ENCODE measurements around the gene EPB42.
"Not testable (repeated sequence)": the region's sequence is repeated elsewhere in the genome, so short reads cannot be mapped to it uniquely, and the experiment has no call there.

EPB42 gene

GRCh38 chr15:43226436-43227305 lies 5.9 kb upstream of the EPB42 start:
- H3K4me3 ChIP-seq (ENCODE audit: low read depth, low read length), result no peak overlapping the region
- POLR2A ChIA-PET, result no interaction called here
- no peak for DNase-seq (ENCODE audit: low read depth, low spot score)
- CTCF ChIA-PET, result interaction anchor here (1.3 to 13.2 kb wide), 25 partner anchors 11 to 153 kb away, joined by 3 to 434 read pairs (median 8); partner anchors contain the start of genes CCNDBP1 and TGM5
- no peak for TF ChIP-seq CTCF (IDR thresholded peaks at IDR 0.05; ENCODE audit: insufficient read depth, low read length, missing control alignments)

DNA sequence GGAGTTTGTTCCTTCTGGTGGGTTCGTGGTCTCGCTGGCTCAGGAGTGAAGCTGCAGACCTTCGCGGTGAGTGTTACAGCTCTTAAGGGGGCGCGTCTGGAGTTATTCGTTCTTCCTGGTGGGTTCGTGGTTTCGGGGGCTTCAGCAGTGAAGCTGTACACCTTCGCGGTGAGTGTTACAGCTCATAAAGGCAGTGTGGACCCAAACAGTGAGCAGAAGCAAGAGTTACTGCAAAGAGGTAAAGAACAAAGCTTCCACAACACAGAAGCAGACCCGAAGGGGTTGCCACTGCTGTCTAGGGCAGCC lies 5.1 kb upstream of the EPB42 start:
- POLR2A ChIA-PET; DNase-seq (ENCODE audit: low read depth, low spot score); H3K4me3 ChIP-seq (ENCODE audit: low read depth, low read length): not testable (repeated sequence)
- CTCF ChIA-PET, result interaction anchor here (1.0 to 13.2 kb wide), 35 partner anchors 8 to 276 kb away, joined by 3 to 434 read pairs (median 7); partner anchors contain the start of genes CCNDBP1 and TGM5

DNA sequence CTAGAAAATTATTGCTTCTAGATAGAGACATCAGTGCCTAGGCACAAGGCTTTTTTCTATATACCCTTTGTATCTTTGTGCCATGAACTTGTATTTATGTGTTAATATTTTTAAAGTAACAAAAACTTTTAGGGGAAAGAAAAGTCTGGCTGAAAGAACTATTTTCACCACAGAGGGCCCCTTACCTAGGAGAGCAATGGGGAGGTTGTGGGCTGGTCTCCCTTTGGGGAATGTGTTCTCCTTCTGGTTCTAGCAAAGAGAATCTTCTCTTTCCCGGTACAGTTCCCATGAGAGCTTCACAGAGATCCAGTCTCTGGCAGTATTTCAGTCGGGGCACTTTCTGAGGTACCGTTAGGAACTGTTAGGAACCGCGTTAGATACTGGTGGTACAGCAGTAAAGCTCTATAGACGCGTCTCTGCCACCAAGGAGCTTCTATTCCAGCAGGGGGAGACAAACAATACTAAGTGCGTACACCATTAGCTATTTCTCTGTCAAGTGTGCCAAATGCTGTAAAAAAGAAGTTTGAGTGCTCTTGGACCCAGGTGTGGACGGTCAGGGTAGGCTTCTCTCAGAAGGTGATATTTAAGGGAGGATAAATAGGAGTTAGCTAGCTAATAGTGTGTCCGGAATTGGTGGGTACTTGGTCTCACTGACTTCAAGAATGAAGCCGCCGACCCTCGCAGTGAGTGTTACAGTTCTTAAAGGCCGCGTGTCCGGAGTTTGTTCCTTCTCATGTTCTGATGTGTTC lies 4.6 kb upstream of the EPB42 start:
- TF ChIP-seq CTCF (IDR thresholded peaks at IDR 0.05; ENCODE audit: insufficient read depth, low read length, missing control alignments), result peak; percentile 71
- POLR2A ChIA-PET, result no interaction called here
- no peak overlapping the region for H3K4me3 ChIP-seq (ENCODE audit: low read depth, low read length)
- CTCF ChIA-PET, result interaction anchor here (0.8 to 13.2 kb wide), 38 partner anchors 8 to 275 kb away, joined by 3 to 434 read pairs (median 6); partner anchors contain the start of genes CCNDBP1, TGM5 and TGM7
- no peak for DNase-seq (ENCODE audit: low read depth, low spot score)

GRCh38 chr15:43221422-43221821 lies 604 bp upstream of the EPB42 start:
- CTCF ChIA-PET, result interaction anchor here (1.6 to 13.2 kb wide), 2 partner anchors 15 to 63 kb away, joined by 4 to 434 read pairs; no protein-coding TSS in a partner anchor
- no peak for TF ChIP-seq CTCF (IDR thresholded peaks at IDR 0.05; ENCODE audit: insufficient read depth, low read length, missing control alignments)
- no peak for DNase-seq (ENCODE audit: low read depth, low spot score)
- POLR2A ChIA-PET, result no interaction called here
- H3K4me3 ChIP-seq (ENCODE audit: low read depth, low read length), result no peak overlapping the region

DNA sequence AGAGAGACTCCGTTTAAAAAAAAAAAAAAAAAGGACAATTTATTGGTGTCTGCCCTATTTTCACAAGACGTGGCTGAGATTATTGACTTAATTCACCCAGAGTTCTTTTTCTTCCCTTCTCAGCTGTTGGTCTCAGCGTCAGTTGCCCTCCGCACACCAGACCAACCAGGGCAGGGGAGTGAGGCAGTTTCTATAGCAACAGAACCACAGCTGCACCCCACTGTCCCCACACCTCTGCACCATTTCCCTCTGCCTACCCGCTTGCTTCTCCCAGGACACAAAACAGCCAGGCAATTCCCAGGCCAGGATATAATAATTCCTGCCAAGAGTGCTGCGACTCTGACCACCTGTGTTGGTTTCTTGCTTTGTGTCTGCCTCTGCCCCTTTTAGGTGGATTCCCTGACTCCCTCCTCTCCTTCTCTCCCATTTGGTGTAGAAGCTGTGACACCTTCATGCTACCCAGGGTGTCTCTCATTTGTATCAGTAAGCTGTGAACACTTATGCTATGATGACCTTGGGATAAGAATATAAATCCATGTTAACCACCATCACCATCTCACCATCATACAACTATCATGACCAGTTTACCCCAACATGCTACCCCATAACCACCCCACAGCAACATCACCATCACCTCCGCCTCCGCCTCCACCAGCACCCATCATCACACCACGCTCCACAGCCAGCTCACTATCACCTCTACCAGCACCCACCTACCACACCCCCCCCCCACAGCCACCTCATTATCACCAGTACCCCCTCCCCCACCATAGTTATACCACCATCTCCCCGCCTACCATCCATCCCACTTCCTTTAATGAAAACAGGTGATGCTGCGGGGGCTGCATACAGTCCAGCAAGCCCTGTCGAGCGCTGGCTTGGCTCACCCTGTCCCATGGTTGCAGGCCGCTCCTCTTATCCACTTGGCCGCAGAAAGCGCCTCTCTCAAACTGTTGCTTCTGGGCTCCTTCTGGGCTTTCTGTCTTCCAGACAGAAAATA lies 589 bp downstream of the EPB42 start:
- POLR2A ChIA-PET, result no interaction called here
- no peak for DNase-seq (ENCODE audit: low read depth, low spot score)
- no peak for TF ChIP-seq CTCF (IDR thresholded peaks at IDR 0.05; ENCODE audit: insufficient read depth, low read length, missing control alignments)
- CTCF ChIA-PET, result interaction anchor here (0.8 to 1.7 kb wide), 2 partner anchors 15 to 65 kb away, joined by 3 to 11 read pairs; no protein-coding TSS in a partner anchor
- H3K4me3 ChIP-seq (ENCODE audit: low read depth, low read length), result no peak overlapping the region

Data from AG04449 (cell line).